GM12872 (cell line): ENCODE measurements around the gene CFAP69.

ENCODE experiments used
- TF ChIP-seq, protein P1 (sequence below): IDR thresholded peaks from 3 replicates; pipeline ENCODE4 v1.5.1; 2011; ENCODE audit warnings: low read depth, mild to moderate bottlenecking, low read length, moderate library complexity; ENCODE audit not compliant: insufficient read depth

Gene CFAP69

DNA sequence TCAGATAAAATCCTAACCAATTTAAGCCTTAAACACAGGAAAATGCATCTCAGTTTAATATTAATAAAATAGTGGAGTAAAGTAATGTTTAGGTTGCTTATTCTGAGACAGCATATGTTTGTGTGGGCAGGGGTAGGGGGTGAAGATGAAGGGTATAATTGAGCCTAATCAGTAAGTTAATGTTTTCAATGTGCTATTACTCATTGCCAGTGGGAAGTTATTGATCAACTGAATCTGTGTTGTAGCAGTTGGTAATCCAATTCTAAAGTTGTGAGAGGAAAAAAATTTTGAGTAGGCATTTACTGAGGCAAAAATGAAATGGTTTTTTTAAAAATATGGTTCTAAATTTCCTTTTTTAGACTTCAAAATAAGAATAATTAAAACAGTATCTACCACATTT, 16.5 kb downstream of the CFAP69 start:
- TF ChIP-seq, protein P1, sequence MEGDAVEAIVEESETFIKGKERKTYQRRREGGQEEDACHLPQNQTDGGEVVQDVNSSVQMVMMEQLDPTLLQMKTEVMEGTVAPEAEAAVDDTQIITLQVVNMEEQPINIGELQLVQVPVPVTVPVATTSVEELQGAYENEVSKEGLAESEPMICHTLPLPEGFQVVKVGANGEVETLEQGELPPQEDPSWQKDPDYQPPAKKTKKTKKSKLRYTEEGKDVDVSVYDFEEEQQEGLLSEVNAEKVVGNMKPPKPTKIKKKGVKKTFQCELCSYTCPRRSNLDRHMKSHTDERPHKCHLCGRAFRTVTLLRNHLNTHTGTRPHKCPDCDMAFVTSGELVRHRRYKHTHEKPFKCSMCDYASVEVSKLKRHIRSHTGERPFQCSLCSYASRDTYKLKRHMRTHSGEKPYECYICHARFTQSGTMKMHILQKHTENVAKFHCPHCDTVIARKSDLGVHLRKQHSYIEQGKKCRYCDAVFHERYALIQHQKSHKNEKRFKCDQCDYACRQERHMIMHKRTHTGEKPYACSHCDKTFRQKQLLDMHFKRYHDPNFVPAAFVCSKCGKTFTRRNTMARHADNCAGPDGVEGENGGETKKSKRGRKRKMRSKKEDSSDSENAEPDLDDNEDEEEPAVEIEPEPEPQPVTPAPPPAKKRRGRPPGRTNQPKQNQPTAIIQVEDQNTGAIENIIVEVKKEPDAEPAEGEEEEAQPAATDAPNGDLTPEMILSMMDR: no peak

DNA sequence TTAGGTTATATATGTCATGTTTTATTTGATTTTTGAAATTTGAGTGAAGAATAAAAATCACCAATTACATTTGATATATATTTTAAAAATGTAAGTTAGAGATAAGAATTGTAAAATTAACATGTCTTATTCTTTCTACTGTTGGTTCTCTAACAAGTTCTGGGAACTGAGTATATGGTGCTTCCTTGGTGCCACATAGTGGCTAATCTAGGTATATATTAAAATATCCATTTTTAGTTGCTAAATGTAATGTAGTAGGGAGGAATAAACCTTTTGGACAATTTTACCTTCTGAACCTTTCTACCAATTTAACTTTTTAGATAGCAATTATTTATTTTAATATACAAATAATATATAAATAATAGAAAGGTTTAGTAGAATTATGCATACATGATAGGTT, 17.5 kb downstream of the CFAP69 start:
- TF ChIP-seq, protein P1: peak; percentile 33; the same call in 2 of the 3 replicates

DNA sequence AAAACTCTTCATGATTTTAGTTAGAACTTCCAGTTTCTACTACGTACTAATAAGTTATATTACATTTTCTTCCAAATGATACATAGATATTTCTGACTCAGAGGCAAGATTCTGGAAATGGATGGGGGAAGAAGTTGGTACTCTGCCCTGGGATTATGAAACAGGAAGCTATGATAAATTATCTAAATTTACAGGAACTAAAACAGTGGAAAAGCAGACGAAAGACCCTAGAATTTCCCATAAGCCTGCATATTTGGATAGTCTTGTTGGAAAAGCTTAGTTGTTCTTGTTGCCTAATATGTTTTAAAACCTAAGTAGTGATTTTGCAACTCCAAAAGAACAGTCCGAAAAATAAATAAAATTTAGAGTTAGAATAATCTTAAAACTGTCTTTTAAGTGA, 21.8 kb downstream of the CFAP69 start:
- TF ChIP-seq, protein P1: no peak

DNA sequence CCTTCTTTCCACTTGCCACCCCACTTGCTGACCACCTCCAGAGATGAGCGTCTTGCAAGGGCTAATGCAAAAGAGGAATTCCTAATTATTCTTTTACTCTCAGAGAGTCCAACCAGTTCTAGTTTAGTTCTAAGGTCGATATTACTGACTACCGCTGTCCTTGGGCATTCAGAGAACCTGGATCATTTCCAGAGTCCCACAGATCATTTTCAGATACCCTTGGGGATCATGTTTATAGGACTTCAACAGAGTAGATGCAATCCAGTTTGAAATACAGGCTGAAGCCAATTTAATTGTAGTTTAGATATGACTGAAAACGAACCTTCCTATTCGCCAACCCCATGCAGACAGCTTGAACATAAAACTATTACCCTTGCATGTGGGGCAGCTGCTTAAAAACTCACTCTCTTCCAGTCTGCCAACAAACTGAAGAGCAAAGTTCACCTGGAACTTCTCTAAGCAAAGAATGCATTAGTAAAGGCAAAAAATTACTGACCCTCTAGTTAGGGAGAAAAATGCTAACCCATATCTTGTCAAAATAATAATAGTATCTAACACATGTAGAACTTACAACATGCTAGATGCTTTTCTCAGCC, 22.4 kb downstream of the CFAP69 start:
- TF ChIP-seq, protein P1: no peak

DNA sequence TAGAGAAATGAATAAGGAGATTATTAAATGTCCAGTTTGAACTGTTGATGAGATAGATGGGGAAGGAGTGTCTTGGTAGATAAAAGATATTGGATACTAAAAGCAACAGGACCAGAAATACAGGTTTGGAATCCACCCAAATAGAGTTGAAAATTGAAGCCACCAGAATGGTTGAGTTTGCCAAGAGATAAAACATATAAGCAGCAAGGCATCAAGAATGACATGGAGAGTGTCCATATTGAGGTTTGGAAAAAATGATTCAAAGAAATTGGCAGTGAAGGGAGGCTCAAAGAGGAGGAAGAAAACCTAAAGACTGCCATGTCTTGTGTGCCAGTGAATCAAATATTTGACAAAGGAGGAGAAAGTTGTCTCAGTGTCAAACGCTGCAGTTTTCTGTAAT, 24.2 kb downstream of the CFAP69 start:
- TF ChIP-seq, protein P1: no peak

DNA sequence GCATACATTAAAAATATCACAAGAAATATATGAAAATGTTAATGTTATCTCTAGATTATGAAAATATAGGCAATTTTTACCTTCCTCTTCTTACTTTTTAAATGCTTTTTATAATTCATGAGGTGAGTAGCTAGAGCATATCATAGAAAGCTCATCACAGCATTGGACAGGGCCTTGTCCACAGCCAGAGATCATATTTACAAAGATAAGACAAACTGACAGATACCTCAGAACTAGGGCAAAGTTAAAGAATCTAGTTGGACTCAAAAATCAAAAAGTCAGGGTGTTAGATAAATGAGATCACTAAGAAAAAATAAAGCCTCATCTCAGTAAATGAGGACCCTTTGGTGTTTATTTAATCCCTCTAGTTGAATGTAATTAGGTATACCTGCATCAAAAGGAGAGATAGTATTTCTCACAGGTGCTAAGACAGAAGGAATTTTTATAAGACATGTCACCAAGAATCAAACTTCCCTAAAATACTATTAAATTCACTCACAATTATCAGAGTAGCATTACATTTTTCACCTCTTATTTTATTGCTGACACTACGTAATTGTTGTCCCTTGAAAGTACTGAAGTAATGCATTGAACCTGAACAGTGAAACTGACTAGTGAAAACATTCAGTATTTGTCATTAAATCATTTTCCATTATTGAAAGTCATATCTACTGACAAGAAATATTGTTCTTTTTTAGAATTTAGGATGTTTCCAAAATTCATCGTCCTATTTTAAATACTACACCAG, 25.6 kb downstream of the CFAP69 start:
- TF ChIP-seq, protein P1: no peak

DNA sequence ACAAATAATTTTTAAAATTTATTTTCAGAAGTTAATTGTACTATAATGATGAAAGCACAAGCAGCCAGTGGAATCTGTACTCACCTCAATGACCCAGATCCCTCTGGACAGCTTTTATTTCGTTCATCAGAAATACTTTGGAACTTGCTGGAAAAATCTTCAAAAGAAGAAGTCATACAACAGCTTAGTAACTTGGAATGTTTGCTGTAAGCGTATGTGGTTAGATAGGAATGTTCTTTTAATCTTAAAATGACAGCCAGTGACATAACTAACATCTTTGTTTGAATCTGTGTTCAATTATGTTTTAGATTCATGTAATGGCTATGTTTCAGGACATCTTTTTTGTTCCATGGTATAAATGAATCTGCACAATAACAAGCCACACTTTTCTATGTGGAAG, 26.8 kb downstream of the CFAP69 start:
- TF ChIP-seq, protein P1: no peak
